Neuronal stem cell (in vitro differentiated cells): ENCODE results near the gene SHISAL1.
A peak's percentile ranks its signal among the peaks of the same experiment; 100 is the strongest.
"Not testable (repeated sequence)": the region's sequence is repeated elsewhere in the genome, so short reads cannot be mapped to it uniquely, and the experiment has no call there.

Experiments
- DNase-seq: peaks from one replicate; pipeline ENCODE4 v3.0.0-alpha.2; 2013; ENCODE audit warnings: low spot score
- H2AFZ ChIP-seq: one replicate; pipeline ENCODE4 v1.6.1; 2013; ENCODE audit warnings: mild to moderate bottlenecking, low read length, inconsistent platforms
- H2AK5ac ChIP-seq: 2 replicates; pipeline ENCODE4 v1.6.1; 2013; ENCODE audit warnings: low read depth, mild to moderate bottlenecking, inconsistent platforms, low read length, moderate library complexity, mixed read lengths
- H2BK120ac ChIP-seq: 2 replicates; pipeline ENCODE4 v1.6.1; 2013; ENCODE audit warnings: low read depth, mild to moderate bottlenecking, inconsistent platforms, low read length, moderate library complexity, mixed read lengths
- H2BK12ac ChIP-seq: one replicate; pipeline ENCODE4 v1.6.1; 2013; ENCODE audit warnings: low read length, inconsistent platforms
- H2BK15ac ChIP-seq: 2 replicates; pipeline ENCODE4 v1.6.1; 2013; ENCODE audit warnings: mild to moderate bottlenecking, low read length, inconsistent platforms, mixed read lengths
- H2BK5ac ChIP-seq: one replicate; pipeline ENCODE4 v1.6.1; 2013; ENCODE audit warnings: inconsistent platforms, mild to moderate bottlenecking, low read length, moderate library complexity
- H3K14ac ChIP-seq: one replicate; pipeline ENCODE4 v1.6.1; 2013; ENCODE audit warnings: low read length, inconsistent platforms
- H3K18ac ChIP-seq: 2 replicates; pipeline ENCODE4 v1.6.1; 2013; ENCODE audit warnings: low read length, inconsistent platforms
- H3K23ac ChIP-seq: 2 replicates; pipeline ENCODE4 v1.6.1; 2013; ENCODE audit warnings: low read depth, mild to moderate bottlenecking, mixed read lengths, low read length, inconsistent platforms; ENCODE audit not compliant: poor library complexity
- H3K27ac ChIP-seq: replicated peaks from 3 replicates; pipeline ENCODE4 v1.5.1; 2013; ENCODE audit warnings: low read length, inconsistent platforms
- H3K27me3 ChIP-seq, 3 experiments: 2 replicates each; pipeline ENCODE4 v1.6.1; 2013; ENCODE audit warnings: low read length in 3 of 3, mild to moderate bottlenecking in 2 of 3, inconsistent platforms in 1 of 3, low read depth in 1 of 3, mixed read lengths in 1 of 3, moderate library complexity in 1 of 3; ENCODE audit not compliant: control insufficient read depth in 3 of 3, insufficient read depth in 3 of 3
- H3K36me3 ChIP-seq, 2 donors: replicated peaks in 1 of 2; 2 replicates each; pipeline ENCODE4 v1.6.1; 2013; ENCODE audit warnings: low read length in 2 of 2; ENCODE audit not compliant: control insufficient read depth in 2 of 2, insufficient read depth in 2 of 2
- H3K4ac ChIP-seq: 2 replicates; pipeline ENCODE4 v1.6.1; 2013; ENCODE audit warnings: inconsistent platforms, mild to moderate bottlenecking, low read length, moderate library complexity
- H3K4me1 ChIP-seq, 2 donors: 1 replicate in 1 of 2; 2 replicates in 1 of 2; pipeline ENCODE4 v1.6.1; 2013; ENCODE audit warnings: low read length in 2 of 2, low read depth in 1 of 2; ENCODE audit not compliant: control insufficient read depth in 2 of 2, insufficient read depth in 1 of 2
- H3K4me2 ChIP-seq: one replicate; pipeline ENCODE4 v1.6.1; 2013; ENCODE audit warnings: mild to moderate bottlenecking, low read length, inconsistent platforms; ENCODE audit not compliant: insufficient read depth, poor library complexity, severe bottlenecking
- H3K4me3 ChIP-seq, 2 donors: 2 replicates each; pipeline ENCODE4 v1.5.1; 2013; ENCODE audit warnings: low read length in 2 of 2, mild to moderate bottlenecking in 2 of 2, inconsistent platforms in 1 of 2, moderate library complexity in 1 of 2
- H3K79me1 ChIP-seq: one replicate; pipeline ENCODE4 v1.6.1; 2013; ENCODE audit warnings: low read depth, mild to moderate bottlenecking, inconsistent platforms, low read length, moderate library complexity
- H3K9ac ChIP-seq: one replicate; pipeline ENCODE4 v1.6.1; 2013; ENCODE audit warnings: mild to moderate bottlenecking, low read depth, low read length, inconsistent platforms; ENCODE audit not compliant: poor library complexity
- H3K9me3 ChIP-seq, 2 donors: replicated peaks in 1 of 2; 2 replicates each; pipeline versions ENCODE3 to v1.6.1; 2013; ENCODE audit warnings: low read length in 2 of 2, mild to moderate bottlenecking in 2 of 2, inconsistent platforms in 1 of 2, low read depth in 1 of 2, mixed read lengths in 1 of 2, moderate library complexity in 1 of 2; ENCODE audit not compliant: control insufficient read depth in 2 of 2, insufficient read depth in 1 of 2
- H4K8ac ChIP-seq: one replicate; pipeline ENCODE4 v1.6.1; 2013; ENCODE audit warnings: low read depth, mild to moderate bottlenecking, inconsistent platforms, low read length, moderate library complexity
- H4K91ac ChIP-seq: one replicate; pipeline ENCODE4 v1.6.1; 2013; ENCODE audit warnings: low read length, low read depth, mild to moderate bottlenecking, inconsistent platforms; ENCODE audit not compliant: poor library complexity
- WGBS, 2 donors: extraction: QIAGEN DNeasy Blood & Tissue Kit; methylation state at CpG; one replicate each; pipeline ENCODE4 v1.1.7; 2013; ENCODE audit warnings: missing lambda C conversion rate in 2 of 2, mixed read lengths in 1 of 2; ENCODE audit not compliant: insufficient read length in 2 of 2, insufficient replicate concordance in 1 of 2; ENCODE audit errors: extremely low coverage in 2 of 2; 5-methylcytosine and 5-hydroxymethylcytosine counted together

The SHISAL1 gene

GRCh38 chr22:44243761-44244160 is 69.0 kb downstream of the SHISAL1 start:
- no peak overlapping the region for H3K18ac ChIP-seq
- no peaks in the 10 kb centered on the region for H3K36me3 ChIP-seq
- H3K27me3 ChIP-seq: no peaks in the 10 kb centered on the region
- no peak overlapping the region for H3K4me2 ChIP-seq
- no CpG with 5 or more reads among the region's 8 CpGs for WGBS, 2 donors
- no peak overlapping the region for H2BK12ac ChIP-seq
- peaks cover 0 to 3% of the 10 kb centered on the region in 2 donors for H3K4me1 ChIP-seq
- no peak overlapping the region for H2BK15ac ChIP-seq
- no peak overlapping the region for H3K4ac ChIP-seq
- H3K9ac ChIP-seq: peak overlapping the region; percentile 57
- DNase-seq: no peak
- peaks cover 0 to 1% of the 10 kb centered on the region in 2 donors for H3K9me3 ChIP-seq
- no peak overlapping the region for H3K27ac ChIP-seq
- H3K4me3 ChIP-seq: no peak overlapping the region
- H2BK5ac ChIP-seq: no peak overlapping the region
- H4K91ac ChIP-seq: no peak overlapping the region
- no peak overlapping the region for H2BK120ac ChIP-seq
- H4K8ac ChIP-seq: no peak overlapping the region
- H3K14ac ChIP-seq: no peak overlapping the region
- peaks cover 2% of the 10 kb centered on the region for H3K79me1 ChIP-seq
- H3K23ac ChIP-seq: no peak overlapping the region
- no peak overlapping the region for H2AFZ ChIP-seq
- H2AK5ac ChIP-seq: no peak overlapping the region

GRCh38 chr22:44242946-44243724 is 69.6 kb downstream of the SHISAL1 start:
- Histone ChIP-seq H2BK15ac (peak overlapping the region; percentile 0), H3K27me3 (no peaks in the 10 kb centered on the region), H3K9ac (no peak overlapping the region), H2BK5ac (no peak overlapping the region), H2AK5ac (no peak overlapping the region), H4K8ac (no peak overlapping the region), H2BK12ac (no peak overlapping the region), H3K23ac (no peak overlapping the region), H3K4ac (no peak overlapping the region), H3K4me2 (no peak overlapping the region), H3K4me1 (peaks cover 0 to 3% of the 10 kb centered on the region in 2 donors), H4K91ac (no peak overlapping the region), H3K27ac (no peak overlapping the region), H2AFZ (no peak overlapping the region), H2BK120ac (no peak overlapping the region), H3K36me3 (no peaks in the 10 kb centered on the region), H3K79me1 (peaks cover 2% of the 10 kb centered on the region), H3K18ac (peak overlapping the region; percentile 77), H3K14ac (no peak overlapping the region), H3K4me3 (no peak overlapping the region), H3K9me3 (no peaks in the 10 kb centered on the region)
- no CpG with 5 or more reads among the region's 17 CpGs for WGBS, 2 donors
- no peak for DNase-seq

- not testable (repeated sequence) for H2BK120ac ChIP-seq, H3K9ac ChIP-seq, H3K4me3 ChIP-seq, H3K36me3 ChIP-seq, H4K8ac ChIP-seq, H2BK5ac ChIP-seq, H3K9me3 ChIP-seq, H3K27me3 ChIP-seq, H3K4me1 ChIP-seq, H3K79me1 ChIP-seq, DNase-seq, H3K23ac ChIP-seq, H3K14ac ChIP-seq, H3K18ac ChIP-seq, H2AFZ ChIP-seq, H4K91ac ChIP-seq, H2AK5ac ChIP-seq, H3K27ac ChIP-seq, H3K4me2 ChIP-seq, H3K4ac ChIP-seq, H2BK15ac ChIP-seq, H2BK12ac ChIP-seq
- no CpG with 5 or more reads among the region's 3 CpGs for WGBS, 2 donors
These were observed 71.6 kb downstream of the SHISAL1 start for GRCh38 chr22:44241121-44241520.

- no peak overlapping the region for H3K4ac ChIP-seq
- H2AFZ ChIP-seq: no peak overlapping the region
- no peak overlapping the region for H3K18ac ChIP-seq
- no peaks in the 10 kb centered on the region for H3K79me1 ChIP-seq
- H2AK5ac ChIP-seq: no peak overlapping the region
- H2BK12ac ChIP-seq: no peak overlapping the region
- no peak overlapping the region for H3K4me3 ChIP-seq
- no peak overlapping the region for H2BK120ac ChIP-seq
- H3K36me3 ChIP-seq: no peaks in the 10 kb centered on the region
- H3K27me3 ChIP-seq: no peaks in the 10 kb centered on the region
- no peak overlapping the region for H3K14ac ChIP-seq
- no peak overlapping the region for H4K91ac ChIP-seq
- H3K4me2 ChIP-seq: no peak overlapping the region
- DNase-seq: no peak
- no peak overlapping the region for H2BK15ac ChIP-seq
- H3K23ac ChIP-seq: no peak overlapping the region
- no peak overlapping the region for H2BK5ac ChIP-seq
- no peak overlapping the region for H3K9ac ChIP-seq
- H3K4me1 ChIP-seq: no peaks in the 10 kb centered on the region
- H3K9me3 ChIP-seq: no peaks in the 10 kb centered on the region
- no peak overlapping the region for H4K8ac ChIP-seq
- no peak overlapping the region for H3K27ac ChIP-seq
These were observed 75.5 kb downstream of the SHISAL1 start for GRCh38 chr22:44237290-44237689.
